Endothelial cell of umbilical vein (primary cell): ENCODE results near the gene CLDN9. TPM values are rescaled to one million over a fixed set of nuclear protein-coding genes. Genes with fewer than 3 reads are reported as not detected.
A peak's percentile ranks its signal among the peaks of the same experiment; 100 is the strongest.

Experiments used
- BruUV-seq: library from RNA; stranded (reverse); fragments of 400-500 nt; replicated peaks from 2 replicates; lab custom pipeline; 2021; lab: Mats Ljungman, UMichigan
- CTCF ChIA-PET: fragments of 300-600, 350-600 bp; sonication (Branson Sonifier 250); formaldehyde crosslinking; loops from one replicate; lab custom pipeline; 2021; ENCODE audit warnings: antibody characterized with exemption, inconsistent platforms; lab: Charles Lee
- POLR2A ChIA-PET: fragments of 300-600, 350-600 bp; sonication (Branson Sonifier 250); formaldehyde crosslinking; loops from one replicate; lab custom pipeline; 2021; ENCODE audit warnings: antibody characterized with exemption, inconsistent platforms; lab: Charles Lee
- DNase-seq: peaks from one replicate; pipeline ENCODE4 v3.0.0-alpha.2; 2011; ENCODE audit warnings: low read depth, low spot score
- FAIRE-seq: peaks from 2 replicates; lab custom pipeline; 2011; peaks lifted over from hg19 to GRCh38; lab: Jason Lieb, UNC
- H2AFZ ChIP-seq: 2 replicates; pipeline ENCODE4 v1.6.0; 2012; ENCODE audit warnings: low read depth, low read length, control low read depth, inconsistent platforms
- H3K27ac ChIP-seq: 2 replicates; pipeline ENCODE4 v1.5.1; 2011; ENCODE audit warnings: low read depth, mild to moderate bottlenecking, control low read depth, low read length, moderate library complexity; ENCODE audit not compliant: insufficient read depth
- H3K27me3 ChIP-seq, 2 experiments: 2 replicates each; pipeline versions ENCODE4 v1.6.0 to v1.6.1; 2011; ENCODE audit warnings: low read length in 2 of 2, mixed read lengths in 1 of 2; ENCODE audit not compliant: control insufficient read depth in 2 of 2, insufficient read depth in 2 of 2
- H3K36me3 ChIP-seq, 2 experiments: 2 replicates in 1 of 2; 3 replicates in 1 of 2; pipeline ENCODE4 v1.5.1; 2011; ENCODE audit warnings: low read length in 2 of 2, mild to moderate bottlenecking in 1 of 2, moderate library complexity in 1 of 2; ENCODE audit not compliant: control insufficient read depth in 2 of 2, insufficient read depth in 2 of 2; ENCODE audit errors: extremely low read depth in 1 of 2
- H3K4me1 ChIP-seq: 3 replicates; pipeline ENCODE4 v1.5.1; 2011; ENCODE audit warnings: mild to moderate bottlenecking, low read length; ENCODE audit not compliant: control insufficient read depth, insufficient read depth; ENCODE audit errors: extremely low read depth
- H3K4me2 ChIP-seq: 2 replicates; pipeline ENCODE4 v1.6.1; 2011; ENCODE audit warnings: low read length, control low read depth, mixed read lengths; ENCODE audit not compliant: insufficient read depth
- H3K4me3 ChIP-seq, 3 experiments: fragments of 200-600 bp in 1 of 3; sonication (generic), shearing (Covaris generic) in 1 of 3; replicated peaks in 1 of 3; 2 replicates each; pipeline ENCODE4 v1.5.1; 2011 to 2016; ENCODE audit warnings: control low read depth in 3 of 3, low read length in 3 of 3, mild to moderate bottlenecking in 2 of 3, inconsistent platforms in 1 of 3, low read depth in 1 of 3, moderate library complexity in 1 of 3; ENCODE audit not compliant: insufficient read depth in 1 of 3
- H3K79me2 ChIP-seq: 2 replicates; pipeline ENCODE4 v1.6.0; 2012; ENCODE audit warnings: low read length, inconsistent platforms; ENCODE audit not compliant: control insufficient read depth, insufficient read depth
- H3K9ac ChIP-seq: replicated peaks from 2 replicates; pipeline ENCODE3; 2011; ENCODE audit warnings: low read length, control low read depth; ENCODE audit not compliant: insufficient read depth; ENCODE audit errors: extremely low read depth
- H3K9me1 ChIP-seq: replicated peaks from 3 replicates; pipeline ENCODE4 v1.6.0; 2011; ENCODE audit warnings: mild to moderate bottlenecking, low read length; ENCODE audit not compliant: control insufficient read depth, insufficient read depth; ENCODE audit errors: extremely low read depth
- H3K9me3 ChIP-seq: replicated peaks from 2 replicates; pipeline ENCODE4 v1.5.1; 2012; ENCODE audit warnings: low read length, inconsistent platforms; ENCODE audit not compliant: control insufficient read depth, insufficient read depth
- H4K20me1 ChIP-seq: replicated peaks from 2 replicates; pipeline ENCODE3; 2011; ENCODE audit warnings: mild to moderate bottlenecking, low read length; ENCODE audit not compliant: control insufficient read depth, insufficient read depth; ENCODE audit errors: extremely low read depth
- CTCF ChIP-seq, 2 donors: IDR thresholded peaks; 1 replicate in 1 of 2; 2 replicates in 1 of 2; pipeline ENCODE4 v1.5.1; 2011; ENCODE audit warnings: low read length in 2 of 2, mild to moderate bottlenecking in 2 of 2, moderate library complexity in 2 of 2, control low read depth in 1 of 2, inconsistent platforms in 1 of 2, low read depth in 1 of 2; ENCODE audit not compliant: insufficient read depth in 1 of 2; ENCODE audit errors: extremely low read depth in 1 of 2
- EZH2 ChIP-seq: IDR thresholded peaks from 2 replicates; pipeline ENCODE4 v1.6.1; 2012; ENCODE audit warnings: borderline replicate concordance, low read depth, mild to moderate bottlenecking, moderate library complexity, low read length, inconsistent platforms; ENCODE audit not compliant: severe bottlenecking
- FOS ChIP-seq: IDR thresholded peaks from 2 replicates; pipeline ENCODE4 v1.6.1; 2011; ENCODE audit warnings: mild to moderate bottlenecking, low read length, moderate library complexity, borderline replicate concordance; ENCODE audit not compliant: insufficient read depth
- GATA2 ChIP-seq: IDR thresholded peaks from 2 replicates; pipeline ENCODE4 v1.7.0; 2011; ENCODE audit warnings: low read depth, mild to moderate bottlenecking, moderate library complexity, mixed read lengths, low read length; ENCODE audit not compliant: insufficient read length, insufficient read depth
- JUN ChIP-seq: IDR thresholded peaks from 2 replicates; pipeline ENCODE4 v1.6.1; 2011; ENCODE audit warnings: borderline replicate concordance, low read depth; ENCODE audit not compliant: insufficient read length, insufficient read depth
- MAX ChIP-seq: IDR thresholded peaks from 2 replicates; pipeline ENCODE4 v1.6.1; 2011; ENCODE audit not compliant: insufficient read depth, insufficient read length
- MYC ChIP-seq: IDR thresholded peaks from one replicate; pipeline ENCODE4 v1.6.1; 2011; ENCODE audit warnings: mild to moderate bottlenecking, low read depth, low read length
- POLR2A ChIP-seq: IDR thresholded peaks from 2 replicates; pipeline ENCODE4 v1.6.1; 2012; ENCODE audit warnings: low read depth, mild to moderate bottlenecking, control low read depth, low read length
- POLR2AphosphoS5 ChIP-seq: IDR thresholded peaks from 2 replicates; pipeline ENCODE4 v1.6.1; 2012; ENCODE audit warnings: low read depth, mild to moderate bottlenecking, control low read depth, low read length, moderate library complexity; ENCODE audit not compliant: insufficient read depth
- dilution Hi-C: fragments of 300-500 bp; cut with MboI; formaldehyde crosslinking; loops from one replicate; pipeline ENCODE4 v1.15.0; 2019; ENCODE audit warnings: low sequenced_read_pairs; ENCODE audit not compliant: extremely low pct_ligation_motif_present
- intact Hi-C: fragments of 100-400 bp; cut with micrococcal nuclease; formaldehyde crosslinking; loops from one replicate; pipeline ENCODE4 v1.10.0; 2022
- polyA plus RNA-seq, 4 experiments: library from polyadenylated mRNA; depleted of rRNA in 3 of 4; stranded (reverse) in 3 of 4; unstranded in 1 of 4; fragments of >200 nt; gene quantifications; 2 replicates each; pipeline versions ENCODE4 v1.2.1 to v1.2.3, GENCODE V29; 2011 to 2012; ENCODE audit warnings: missing spikeins in 1 of 4
- total RNA-seq: library from RNA; stranded (reverse); gene quantifications from 2 replicates; pipeline ENCODE4 v1.2.3, GENCODE V29; 2021

Gene CLDN9
- total and polyA plus RNA-seq, 2 donors (not counting 3 experiments of a cell fraction or from before 2014, with no cell fraction given): 0.06 TPM; not detected in 1

- no peak for FAIRE-seq
- Histone ChIP-seq H3K4me1 (peaks cover 9% of the 10 kb centered on the region), H3K27ac (peak overlapping the region; percentile 40), H3K9ac (peak overlapping the region; percentile 73), H3K27me3 (no peaks in the 10 kb centered on the region), H3K9me3 (no peaks in the 10 kb centered on the region), H4K20me1 (no peaks in the 10 kb centered on the region), H3K4me3 (peak overlapping the region; percentile 44 to 64 (median 59)), H2AFZ (peak overlapping the region; percentile 82), H3K79me2 (no peaks in the 10 kb centered on the region), H3K36me3 (no peaks in the 10 kb centered on the region), H3K4me2 (peak overlapping the region; percentile 71), H3K9me1 (no peaks in the 10 kb centered on the region)
- ChIA-PET CTCF (interaction anchor here (0.6 to 2.9 kb wide), 26 partner anchors 11 to 110 kb away, joined by 3 to 113 read pairs (median 6); partner anchors contain the start of genes TNFRSF12A, ZNF205 and ZNF213), POLR2A (interaction anchor here (0.6 to 2.1 kb wide), 2 partner anchors 10 to 72 kb away, joined by 3 to 5 read pairs; no protein-coding TSS in a partner anchor)
- dilution Hi-C loops (no loop called here), intact Hi-C loops (loop anchor here (1.0 to 2.0 kb wide), 7 partner anchors 28 to 71 kb away; no protein-coding TSS in a partner anchor)
- no peak for DNase-seq
- no peak for TF ChIP-seq JUN
- TF ChIP-seq GATA2: no peak
- no peak for TF ChIP-seq MAX
- no peak for TF ChIP-seq POLR2AphosphoS5
- no peak for TF ChIP-seq EZH2
- no peak for TF ChIP-seq MYC
- TF ChIP-seq POLR2A: no peak
- no peak for TF ChIP-seq CTCF (IDR thresholded peaks at IDR 0.05; ENCODE audit: extremely low read depth in 1 of 2, insufficient read depth in 1 of 2, low read depth in 1 of 2, low read length in 2 of 2)
- no peak for TF ChIP-seq FOS
- BruUV-seq: no TSS peak
These were observed 45.7 kb downstream of the CLDN9 start for GRCh38 chr16:3058139-3059030.
